ENCODE data around the gene PAXX. TPM values are rescaled to one million over a fixed set of nuclear protein-coding genes. Genes with fewer than 3 reads are reported as not detected.

The PAXX gene
- total and polyA plus RNA-seq, 9 of the 15 experiments (the other 6 are each of a cell fraction or from before 2014, with no cell fraction given), result 1.2 to 175 (median 38.5) TPM

DNA sequence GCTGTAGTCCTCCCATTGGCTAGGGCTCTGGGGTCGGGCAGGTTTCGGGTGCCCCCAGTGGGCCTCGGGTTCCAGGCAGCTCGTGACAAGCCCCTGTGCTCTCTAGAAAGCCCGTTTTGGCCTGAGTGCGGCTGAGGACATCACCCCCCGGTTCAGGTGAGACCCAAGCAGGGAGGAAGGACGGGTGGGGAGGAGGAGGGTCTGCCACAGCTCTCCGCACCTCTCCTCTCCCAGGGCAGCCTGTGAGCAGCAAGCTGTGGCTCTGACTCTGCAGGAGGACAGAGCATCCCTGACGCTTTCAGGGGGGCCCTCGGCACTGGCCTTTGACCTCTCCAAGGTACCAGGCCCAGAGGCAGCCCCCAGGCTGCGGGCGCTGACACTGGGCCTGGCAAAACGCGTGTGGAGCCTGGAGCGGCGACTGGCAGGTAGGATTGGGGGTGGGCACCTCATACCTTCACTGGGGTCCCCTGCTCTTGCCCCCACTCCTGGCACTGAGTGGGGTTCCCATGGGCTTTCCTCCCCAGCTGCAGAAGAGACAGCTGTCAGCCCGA lies 672 bp downstream of the PAXX start:
- TF ChIP-seq, protein P1, sequence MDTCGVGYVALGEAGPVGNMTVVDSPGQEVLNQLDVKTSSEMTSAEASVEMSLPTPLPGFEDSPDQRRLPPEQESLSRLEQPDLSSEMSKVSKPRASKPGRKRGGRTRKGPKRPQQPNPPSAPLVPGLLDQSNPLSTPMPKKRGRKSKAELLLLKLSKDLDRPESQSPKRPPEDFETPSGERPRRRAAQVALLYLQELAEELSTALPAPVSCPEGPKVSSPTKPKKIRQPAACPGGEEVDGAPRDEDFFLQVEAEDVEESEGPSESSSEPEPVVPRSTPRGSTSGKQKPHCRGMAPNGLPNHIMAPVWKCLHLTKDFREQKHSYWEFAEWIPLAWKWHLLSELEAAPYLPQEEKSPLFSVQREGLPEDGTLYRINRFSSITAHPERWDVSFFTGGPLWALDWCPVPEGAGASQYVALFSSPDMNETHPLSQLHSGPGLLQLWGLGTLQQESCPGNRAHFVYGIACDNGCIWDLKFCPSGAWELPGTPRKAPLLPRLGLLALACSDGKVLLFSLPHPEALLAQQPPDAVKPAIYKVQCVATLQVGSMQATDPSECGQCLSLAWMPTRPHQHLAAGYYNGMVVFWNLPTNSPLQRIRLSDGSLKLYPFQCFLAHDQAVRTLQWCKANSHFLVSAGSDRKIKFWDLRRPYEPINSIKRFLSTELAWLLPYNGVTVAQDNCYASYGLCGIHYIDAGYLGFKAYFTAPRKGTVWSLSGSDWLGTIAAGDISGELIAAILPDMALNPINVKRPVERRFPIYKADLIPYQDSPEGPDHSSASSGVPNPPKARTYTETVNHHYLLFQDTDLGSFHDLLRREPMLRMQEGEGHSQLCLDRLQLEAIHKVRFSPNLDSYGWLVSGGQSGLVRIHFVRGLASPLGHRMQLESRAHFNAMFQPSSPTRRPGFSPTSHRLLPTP (IDR thresholded peaks at IDR 0.05; ENCODE audit: borderline replicate concordance, extremely low read depth, insufficient read length), result no peak
- TF ChIP-seq ZNF431 (CRISPR knock-in tag; IDR thresholded peaks at IDR 0.05) (peak; percentile 0; the same call in 1 of the 2 replicates), PCBP1 (IDR thresholded peaks at IDR 0.05; ENCODE audit: low read depth, low read length, poor library complexity, severe bottlenecking) (peak; percentile 12), ZNF263 (CRISPR knock-in tag; IDR thresholded peaks at IDR 0.05; ENCODE audit: borderline replicate concordance) (peak; percentile 91), FIP1L1 (IDR thresholded peaks at IDR 0.05; ENCODE audit: low read depth, low read length, poor library complexity, severe bottlenecking) (peak; percentile 11), MCM3 (IDR thresholded peaks at IDR 0.05) (no peak), PRPF4 (IDR thresholded peaks at IDR 0.05; ENCODE audit: insufficient read depth, low read depth, low read length, poor library complexity, severe bottlenecking) (no peak)
- TF ChIP-seq, protein P2, sequence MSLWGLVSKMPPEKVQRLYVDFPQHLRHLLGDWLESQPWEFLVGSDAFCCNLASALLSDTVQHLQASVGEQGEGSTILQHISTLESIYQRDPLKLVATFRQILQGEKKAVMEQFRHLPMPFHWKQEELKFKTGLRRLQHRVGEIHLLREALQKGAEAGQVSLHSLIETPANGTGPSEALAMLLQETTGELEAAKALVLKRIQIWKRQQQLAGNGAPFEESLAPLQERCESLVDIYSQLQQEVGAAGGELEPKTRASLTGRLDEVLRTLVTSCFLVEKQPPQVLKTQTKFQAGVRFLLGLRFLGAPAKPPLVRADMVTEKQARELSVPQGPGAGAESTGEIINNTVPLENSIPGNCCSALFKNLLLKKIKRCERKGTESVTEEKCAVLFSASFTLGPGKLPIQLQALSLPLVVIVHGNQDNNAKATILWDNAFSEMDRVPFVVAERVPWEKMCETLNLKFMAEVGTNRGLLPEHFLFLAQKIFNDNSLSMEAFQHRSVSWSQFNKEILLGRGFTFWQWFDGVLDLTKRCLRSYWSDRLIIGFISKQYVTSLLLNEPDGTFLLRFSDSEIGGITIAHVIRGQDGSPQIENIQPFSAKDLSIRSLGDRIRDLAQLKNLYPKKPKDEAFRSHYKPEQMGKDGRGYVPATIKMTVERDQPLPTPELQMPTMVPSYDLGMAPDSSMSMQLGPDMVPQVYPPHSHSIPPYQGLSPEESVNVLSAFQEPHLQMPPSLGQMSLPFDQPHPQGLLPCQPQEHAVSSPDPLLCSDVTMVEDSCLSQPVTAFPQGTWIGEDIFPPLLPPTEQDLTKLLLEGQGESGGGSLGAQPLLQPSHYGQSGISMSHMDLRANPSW (CRISPR knock-in tag; IDR thresholded peaks at IDR 0.05), result 0 out of 2 replicates have a peak, but pooled peaks have one; percentile 5
- TF ChIP-seq, protein P3, sequence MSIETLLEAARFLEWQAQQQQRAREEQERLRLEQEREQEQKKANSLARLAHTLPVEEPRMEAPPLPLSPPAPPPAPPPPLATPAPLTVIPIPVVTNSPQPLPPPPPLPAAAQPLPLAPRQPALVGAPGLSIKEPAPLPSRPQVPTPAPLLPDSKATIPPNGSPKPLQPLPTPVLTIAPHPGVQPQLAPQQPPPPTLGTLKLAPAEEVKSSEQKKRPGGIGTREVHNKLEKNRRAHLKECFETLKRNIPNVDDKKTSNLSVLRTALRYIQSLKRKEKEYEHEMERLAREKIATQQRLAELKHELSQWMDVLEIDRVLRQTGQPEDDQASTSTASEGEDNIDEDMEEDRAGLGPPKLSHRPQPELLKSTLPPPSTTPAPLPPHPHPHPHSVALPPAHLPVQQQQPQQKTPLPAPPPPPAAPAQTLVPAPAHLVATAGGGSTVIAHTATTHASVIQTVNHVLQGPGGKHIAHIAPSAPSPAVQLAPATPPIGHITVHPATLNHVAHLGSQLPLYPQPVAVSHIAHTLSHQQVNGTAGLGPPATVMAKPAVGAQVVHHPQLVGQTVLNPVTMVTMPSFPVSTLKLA (conservative IDR thresholded peaks at IDR 0.05), result 0 out of 4 replicates have a peak, but pooled peaks of 1 of the 2 experiments have one; percentile 10
- peak overlapping the region; percentile 89 for H3K27ac ChIP-seq (ENCODE audit: extremely low read depth, low read depth, low read length)
- H3K36me3 ChIP-seq (ENCODE audit: control insufficient read depth, insufficient read depth, low read length), result peaks cover 22% of the 10 kb centered on the region; the same call in 1 of the 3 replicates
- no TSS peak for BruUV-seq (replicated peaks)
- H3K27me3 ChIP-seq (ENCODE audit: control insufficient read depth in 2 of 2, insufficient read depth in 2 of 2, low read length in 2 of 2), result no peaks in the 10 kb centered on the region
- peaks cover 18% of the 10 kb centered on the region for H3K79me2 ChIP-seq (ENCODE audit: control insufficient read depth, insufficient read depth, low read length)
- in situ Hi-C loops (cut with MboI), result no loop called here
- peaks cover 30 to 69% of the 10 kb centered on the region in 2 experiments for H3K4me1 ChIP-seq (replicated peaks in 1 of 2; ENCODE audit: control insufficient read depth in 2 of 2, insufficient read depth in 2 of 2, low read length in 2 of 2)
- H4K20me1 ChIP-seq (replicated peaks; ENCODE audit: control insufficient read depth, insufficient read depth, low read length), result no peaks in the 10 kb centered on the region
- CTCF ChIA-PET (ENCODE audit: low intra/inter-chr PET ratio), result no interaction called here
- H3K9me3 ChIP-seq (replicated peaks; ENCODE audit: control insufficient read depth, insufficient read depth, low read depth, low read length), result peaks cover 6% of the 10 kb centered on the region
- ATAC-seq, result no peak
- DNase-seq (ENCODE audit: extremely low read depth in 1 of 4, low spot score in 3 of 4), result no peak
- POLR2A ChIA-PET, result interaction anchor here (0.6 to 1.3 kb wide), 10 partner anchors 8 to 163 kb away, joined by 3 to 6 read pairs (median 4); no protein-coding TSS in a partner anchor
- H3K4me3 ChIP-seq, result peak overlapping the region; percentile 87
- intact Hi-C loops (cut with micrococcal nuclease), result loop anchor here (5.0 kb wide), 1 partner anchor 46 kb away; the partner anchor contains the start of gene C8G
- FAIRE-seq, result no peak
- H3K9me1 ChIP-seq (ENCODE audit: control insufficient read depth, insufficient read depth, low read length), result no peaks in the 10 kb centered on the region
- H3K9ac ChIP-seq (ENCODE audit: insufficient read depth in 1 of 2, low read depth in 2 of 2, low read length in 2 of 2), result peak overlapping the region; percentile 79 to 97
- peak overlapping the region; percentile 89; the same call in 1 of the 2 replicates for H2AFZ ChIP-seq (ENCODE audit: low read depth, low read length)
- WGBS (ENCODE audit: insufficient coverage, low coverage, missing lambda C conversion rate), result 6% methylated on average over 17 of the region's 18 CpGs
- peak overlapping the region; percentile 83 for H3K4me2 ChIP-seq (ENCODE audit: insufficient read depth, low read length)

Measured in K562 (cell line).